ENCODE results near the gene CYP46A1. TPM values are rescaled to one million over a fixed set of nuclear protein-coding genes. Genes with fewer than 3 reads are reported as not detected.

The CYP46A1 gene
- total RNA-seq, 1 donor from 2014 or later = 1.3 TPM

- no peaks in the 10 kb centered on the region for H3K4me1 ChIP-seq
- ATAC-seq = no peak
- intact Hi-C loops (cut with DNase I) = no loop called here
- no peaks in the 10 kb centered on the region for H3K27me3 ChIP-seq
- no peak for TF ChIP-seq CTCF (IDR thresholded peaks at IDR 0.05)
- no peak overlapping the region for H3K27ac ChIP-seq
- no peaks in the 10 kb centered on the region for H3K36me3 ChIP-seq
- no peak for DNase-seq
- no peak overlapping the region for H3K4me3 ChIP-seq
- H3K9me3 ChIP-seq = no peaks in the 10 kb centered on the region
Observed at GRCh38 chr14:99716091-99716849, 32.2 kb downstream of the CYP46A1 start.

DNA sequence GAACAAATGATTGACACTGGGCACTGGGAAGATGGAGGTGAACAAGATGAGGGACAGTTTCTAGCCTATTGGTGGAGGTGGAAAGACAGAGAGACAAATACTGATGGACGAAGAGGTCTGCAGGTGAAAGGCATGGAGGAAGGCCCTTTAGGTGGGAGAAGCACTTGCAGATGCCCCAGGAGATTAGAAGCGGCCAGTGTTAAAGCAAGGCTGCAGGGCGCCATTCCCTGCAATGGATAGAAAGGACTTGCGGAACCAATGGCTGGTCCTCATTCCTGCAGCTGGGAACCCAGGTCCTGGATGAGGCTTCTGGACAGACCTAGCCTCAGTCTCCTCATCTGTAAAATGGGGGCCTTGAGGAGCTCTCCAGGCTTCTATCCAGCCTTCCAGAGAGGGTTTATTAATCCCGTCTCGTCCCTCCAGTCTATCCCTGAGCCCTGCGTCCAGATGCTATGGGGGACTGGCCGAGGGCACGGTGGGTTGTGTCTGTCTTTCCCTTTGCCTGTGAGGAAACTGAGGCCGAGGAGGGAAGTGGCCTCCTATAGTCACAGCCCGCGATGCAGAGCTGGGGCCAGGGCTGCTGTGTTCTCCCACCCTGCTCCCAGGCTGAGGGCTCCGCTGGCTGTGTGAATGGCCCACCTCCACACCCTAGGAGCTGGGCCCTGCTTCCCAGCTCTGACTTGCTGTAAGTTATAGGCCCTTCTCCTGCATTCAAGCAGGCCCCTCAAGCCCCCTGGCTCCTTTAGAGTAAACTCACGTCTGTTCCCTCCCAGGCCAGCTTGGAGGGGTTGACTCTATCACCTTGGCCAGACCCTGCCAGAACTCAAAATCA is 33.0 kb downstream of the CYP46A1 start:
- H3K9me3 ChIP-seq = no peaks in the 10 kb centered on the region
- intact Hi-C loops (cut with DNase I) = no loop called here
- H3K27ac ChIP-seq = no peak overlapping the region
- no peak for DNase-seq
- no peaks in the 10 kb centered on the region for H3K4me1 ChIP-seq
- no peak for TF ChIP-seq CTCF (IDR thresholded peaks at IDR 0.05)
- ATAC-seq = peak; percentile 28
- no peak overlapping the region for H3K4me3 ChIP-seq
- no peaks in the 10 kb centered on the region for H3K27me3 ChIP-seq
- H3K36me3 ChIP-seq = no peaks in the 10 kb centered on the region

DNA sequence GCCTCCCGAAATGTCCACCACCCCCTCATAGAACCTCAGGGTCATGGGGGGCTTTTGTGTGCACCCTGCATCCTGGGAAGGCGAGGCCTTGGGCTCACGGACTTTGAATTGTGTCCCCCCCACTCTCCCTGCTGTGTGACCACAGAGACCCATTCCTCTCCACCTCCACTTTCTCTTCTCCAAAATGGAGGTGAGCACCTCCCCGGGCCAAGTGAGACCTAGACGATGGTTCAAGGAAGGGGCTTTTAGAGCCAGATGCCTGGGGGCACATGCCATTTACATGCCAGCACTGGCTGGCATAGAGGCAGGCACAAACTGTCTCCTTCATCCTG is 33.5 kb downstream of the CYP46A1 start:
- DNase-seq = peak; percentile 51
- no peak overlapping the region for H3K27ac ChIP-seq
- ATAC-seq = no peak
- H3K9me3 ChIP-seq = no peaks in the 10 kb centered on the region
- intact Hi-C loops (cut with DNase I) = no loop called here
- H3K4me3 ChIP-seq = no peak overlapping the region
- TF ChIP-seq CTCF (IDR thresholded peaks at IDR 0.05) = no peak
- no peaks in the 10 kb centered on the region for H3K4me1 ChIP-seq
- H3K36me3 ChIP-seq = no peaks in the 10 kb centered on the region
- no peaks in the 10 kb centered on the region for H3K27me3 ChIP-seq

- no peaks in the 10 kb centered on the region for H3K4me1 ChIP-seq
- no peak for TF ChIP-seq CTCF (IDR thresholded peaks at IDR 0.05)
- DNase-seq (no peak), ATAC-seq (no peak)
- no peaks in the 10 kb centered on the region for H3K9me3 ChIP-seq
- intact Hi-C loops (cut with DNase I) = no loop called here
- H3K4me3 ChIP-seq = no peak overlapping the region
- H3K27me3 ChIP-seq = no peaks in the 10 kb centered on the region
- H3K27ac ChIP-seq = no peak overlapping the region
- H3K36me3 ChIP-seq = no peaks in the 10 kb centered on the region
Observed at GRCh38 chr14:99718031-99718810, 34.1 kb downstream of the CYP46A1 start.

DNA sequence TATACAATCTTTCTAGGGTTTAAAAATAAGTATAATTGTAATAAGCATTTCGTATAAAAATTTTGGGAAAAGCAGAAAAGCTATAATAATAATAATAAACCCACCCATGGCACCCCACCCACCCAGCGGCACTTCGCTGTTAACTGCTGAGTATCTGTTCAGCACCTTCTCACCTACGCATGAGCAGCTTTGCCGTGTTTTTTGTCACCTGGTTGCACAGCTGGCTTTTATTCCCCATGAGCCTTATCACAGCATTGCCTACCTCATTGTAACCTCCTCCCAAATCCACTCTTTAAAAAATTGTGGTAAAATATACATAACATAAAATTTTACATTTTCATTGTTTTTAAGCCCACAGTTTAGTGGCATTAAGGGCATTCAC is 34.7 kb downstream of the CYP46A1 start:
- H3K4me3 ChIP-seq = no peak overlapping the region
- no peak for ATAC-seq
- no peaks in the 10 kb centered on the region for H3K4me1 ChIP-seq
- H3K27me3 ChIP-seq = no peaks in the 10 kb centered on the region
- no peak for DNase-seq
- H3K36me3 ChIP-seq = no peaks in the 10 kb centered on the region
- intact Hi-C loops (cut with DNase I) = no loop called here
- no peak for TF ChIP-seq CTCF (IDR thresholded peaks at IDR 0.05)
- H3K9me3 ChIP-seq = no peaks in the 10 kb centered on the region
- H3K27ac ChIP-seq = no peak overlapping the region
